ENCODE results near the gene ADAMTS5.

Gene ADAMTS5

DNA sequence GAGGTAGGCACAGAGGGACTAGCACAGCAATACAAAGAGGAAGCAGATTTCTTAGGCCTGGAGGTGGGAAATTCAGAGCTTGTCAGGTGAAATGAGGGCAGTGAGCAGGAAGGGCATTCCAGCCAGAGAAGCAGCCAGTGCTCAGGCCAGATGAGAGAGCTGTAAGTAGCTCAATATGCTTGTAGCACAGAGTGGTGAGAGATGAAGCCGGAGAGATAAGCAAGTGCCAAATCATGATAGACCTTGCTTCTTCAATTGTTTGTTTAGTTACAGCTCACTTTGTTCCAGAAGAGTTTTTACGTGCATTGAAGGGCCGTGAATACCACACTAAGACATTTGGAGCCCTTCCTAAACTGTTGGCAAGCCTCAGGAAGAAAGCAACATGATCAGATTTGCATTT is 79.6 kb downstream of the ADAMTS5 start:
- Histone ChIP-seq H2BK15ac (ENCODE audit: low read depth, poor library complexity, severe bottlenecking) (no peak overlapping the region), H3K9ac (ENCODE audit: low read length) (no peak overlapping the region), H3K79me1 (replicated peaks; ENCODE audit: low read length, poor library complexity, severe bottlenecking) (no peaks in the 10 kb centered on the region), H2AFZ (ENCODE audit: low read depth, low read length) (no peak overlapping the region), H2AK5ac (ENCODE audit: low read length, severe bottlenecking) (no peak overlapping the region), H3K9me3 (ENCODE audit: control insufficient read depth, low read length) (no peaks in the 10 kb centered on the region), H4K8ac (ENCODE audit: low read length) (no peak overlapping the region), H3K4ac (ENCODE audit: low read depth in 1 of 2, low read length in 2 of 2) (no peak overlapping the region), H3K18ac (ENCODE audit: low read depth in 1 of 2, low read length in 2 of 2) (peak overlapping the region; percentile 23 to 49), H3K36me3 (ENCODE audit: control insufficient read depth in 1 of 2, insufficient read depth in 2 of 2, low read depth in 1 of 2, low read length in 2 of 2) (no peaks in the 10 kb centered on the region), H3K27ac (ENCODE audit: low read length, poor library complexity, severe bottlenecking) (no peak overlapping the region), H3K23ac (ENCODE audit: low read length in 2 of 2) (no peak overlapping the region), H3K4me1 (ENCODE audit: control insufficient read depth, insufficient read depth, low read depth, low read length) (no peaks in the 10 kb centered on the region), H2BK5ac (ENCODE audit: low read depth, low read length, poor library complexity, severe bottlenecking) (no peak overlapping the region), H4K91ac (ENCODE audit: low read length) (no peak overlapping the region), H2BK12ac (ENCODE audit: low read length in 2 of 2) (peak overlapping the region in 1 of 2 experiments; percentile 24), H3K14ac (ENCODE audit: low read length in 2 of 2) (no peak overlapping the region), H3K27me3 (ENCODE audit: control insufficient read depth in 1 of 2, insufficient read depth in 1 of 2, low read length in 2 of 2) (no peaks in the 10 kb centered on the region), H2BK120ac (ENCODE audit: low read depth, low read length) (no peak overlapping the region), H3K4me2 (ENCODE audit: low read length, poor library complexity, severe bottlenecking) (no peak overlapping the region), H3K4me3 (ENCODE audit: insufficient read depth in 1 of 2, low read depth in 1 of 2, low read length in 2 of 2) (no peak overlapping the region)
- WGBS, result 73% methylated on average over 3 of the region's 3 CpGs
- DNase-seq, result no peak

GRCh38 chr21:26884436-26884835 is 82.5 kb downstream of the ADAMTS5 start:
- no peak overlapping the region for H3K18ac ChIP-seq (ENCODE audit: low read depth in 1 of 2, low read length in 2 of 2)

GRCh38 chr21:26883768-26884167 is 83.1 kb downstream of the ADAMTS5 start:
- H3K4me3 ChIP-seq (ENCODE audit: insufficient read depth in 1 of 2, low read depth in 1 of 2, low read length in 2 of 2), result no peak overlapping the region
- H3K9ac ChIP-seq (ENCODE audit: low read length), result no peak overlapping the region
- H3K23ac ChIP-seq (ENCODE audit: low read length in 2 of 2), result no peak overlapping the region
- no peak overlapping the region for H3K27ac ChIP-seq (ENCODE audit: low read length, poor library complexity, severe bottlenecking)
- 100% methylated on average over 1 of the region's 2 CpGs for WGBS
- peak overlapping the region; percentile 28 to 52 for H2BK12ac ChIP-seq (ENCODE audit: low read length in 2 of 2)
- H2AFZ ChIP-seq (ENCODE audit: low read depth, low read length), result no peak overlapping the region
- no peak overlapping the region for H2BK120ac ChIP-seq (ENCODE audit: low read depth, low read length)
- H3K27me3 ChIP-seq (ENCODE audit: control insufficient read depth in 1 of 2, insufficient read depth in 1 of 2, low read length in 2 of 2), result no peaks in the 10 kb centered on the region
- H2BK5ac ChIP-seq (ENCODE audit: low read depth, low read length, poor library complexity, severe bottlenecking), result no peak overlapping the region
- no peak overlapping the region for H4K8ac ChIP-seq (ENCODE audit: low read length)
- H3K9me3 ChIP-seq (ENCODE audit: control insufficient read depth, low read length), result no peaks in the 10 kb centered on the region
- H4K91ac ChIP-seq (ENCODE audit: low read length), result no peak overlapping the region
- no peak overlapping the region for H3K18ac ChIP-seq (ENCODE audit: low read depth in 1 of 2, low read length in 2 of 2)
- H3K14ac ChIP-seq (ENCODE audit: low read length in 2 of 2), result no peak overlapping the region
- H3K79me1 ChIP-seq (replicated peaks; ENCODE audit: low read length, poor library complexity, severe bottlenecking), result no peaks in the 10 kb centered on the region
- no peaks in the 10 kb centered on the region for H3K4me1 ChIP-seq (ENCODE audit: control insufficient read depth, insufficient read depth, low read depth, low read length)
- H3K4ac ChIP-seq (ENCODE audit: low read depth in 1 of 2, low read length in 2 of 2), result no peak overlapping the region
- no peaks in the 10 kb centered on the region for H3K36me3 ChIP-seq (ENCODE audit: control insufficient read depth in 1 of 2, insufficient read depth in 2 of 2, low read depth in 1 of 2, low read length in 2 of 2)
- no peak overlapping the region for H2BK15ac ChIP-seq (ENCODE audit: low read depth, poor library complexity, severe bottlenecking)
- H3K4me2 ChIP-seq (ENCODE audit: low read length, poor library complexity, severe bottlenecking), result no peak overlapping the region
- no peak overlapping the region for H2AK5ac ChIP-seq (ENCODE audit: low read length, severe bottlenecking)
- DNase-seq, result peak; percentile 28

More at GRCh38 chr21:26884436-26884835, 82.5 kb downstream of the ADAMTS5 start:
- no peaks in the 10 kb centered on the region for H3K27me3 ChIP-seq (ENCODE audit: control insufficient read depth in 1 of 2, insufficient read depth in 1 of 2, low read length in 2 of 2)
- no peaks in the 10 kb centered on the region for H3K9me3 ChIP-seq (ENCODE audit: control insufficient read depth, low read length)
- H3K79me1 ChIP-seq (replicated peaks; ENCODE audit: low read length, poor library complexity, severe bottlenecking), result no peaks in the 10 kb centered on the region
- no peak overlapping the region for H2AK5ac ChIP-seq (ENCODE audit: low read length, severe bottlenecking)
- no peak overlapping the region for H3K4me3 ChIP-seq (ENCODE audit: insufficient read depth in 1 of 2, low read depth in 1 of 2, low read length in 2 of 2)
- H3K9ac ChIP-seq (ENCODE audit: low read length), result no peak overlapping the region
- H2BK12ac ChIP-seq (ENCODE audit: low read length in 2 of 2), result no peak overlapping the region
- H3K4me2 ChIP-seq (ENCODE audit: low read length, poor library complexity, severe bottlenecking), result no peak overlapping the region
- no peak overlapping the region for H2AFZ ChIP-seq (ENCODE audit: low read depth, low read length)
- no peaks in the 10 kb centered on the region for H3K4me1 ChIP-seq (ENCODE audit: control insufficient read depth, insufficient read depth, low read depth, low read length)
- H3K14ac ChIP-seq (ENCODE audit: low read length in 2 of 2), result no peak overlapping the region
- WGBS, result 100% methylated on average over 1 of the region's 2 CpGs
- DNase-seq, result no peak
- no peak overlapping the region for H2BK15ac ChIP-seq (ENCODE audit: low read depth, poor library complexity, severe bottlenecking)
- H2BK5ac ChIP-seq (ENCODE audit: low read depth, low read length, poor library complexity, severe bottlenecking), result no peak overlapping the region
- H2BK120ac ChIP-seq (ENCODE audit: low read depth, low read length), result no peak overlapping the region
- H4K91ac ChIP-seq (ENCODE audit: low read length), result no peak overlapping the region
- H4K8ac ChIP-seq (ENCODE audit: low read length), result no peak overlapping the region
- H3K4ac ChIP-seq (ENCODE audit: low read depth in 1 of 2, low read length in 2 of 2), result no peak overlapping the region
- no peaks in the 10 kb centered on the region for H3K36me3 ChIP-seq (ENCODE audit: control insufficient read depth in 1 of 2, insufficient read depth in 2 of 2, low read depth in 1 of 2, low read length in 2 of 2)
- no peak overlapping the region for H3K23ac ChIP-seq (ENCODE audit: low read length in 2 of 2)
- no peak overlapping the region for H3K27ac ChIP-seq (ENCODE audit: low read length, poor library complexity, severe bottlenecking)

DNA sequence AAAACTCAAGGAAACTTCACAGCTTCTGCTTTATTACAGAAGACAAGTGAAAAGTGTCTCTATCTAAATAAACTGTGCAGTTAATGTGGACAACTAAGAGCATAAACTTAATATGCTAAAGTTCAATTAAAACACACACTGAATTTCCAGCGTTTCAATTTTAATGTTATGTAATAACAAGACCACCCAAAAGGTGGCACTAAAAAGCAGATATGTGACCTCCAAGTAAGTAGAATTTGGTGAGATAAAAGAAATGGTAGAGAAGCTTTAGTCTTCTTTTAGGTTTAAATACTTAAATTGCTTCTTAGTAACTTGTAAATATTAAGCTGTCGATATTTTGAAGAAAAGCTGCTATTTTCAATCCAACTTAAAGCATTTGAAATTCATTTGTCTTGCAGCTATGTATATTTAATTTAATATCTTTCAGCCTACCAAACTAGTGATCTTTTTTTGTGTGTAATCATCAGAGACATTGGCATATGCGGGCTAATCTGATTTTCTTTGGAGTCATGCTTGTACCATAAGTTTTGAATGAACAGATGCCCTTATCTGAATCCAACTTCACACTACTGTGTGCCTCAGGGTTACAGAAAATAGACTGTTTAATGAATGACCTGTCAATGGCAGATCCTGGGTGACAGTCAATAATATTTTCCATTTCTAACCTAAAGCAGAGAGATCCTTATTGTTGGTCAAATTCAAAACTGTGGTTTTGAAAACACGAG is 85.2 kb downstream of the ADAMTS5 start:
- Histone ChIP-seq H2BK5ac (ENCODE audit: low read depth, low read length, poor library complexity, severe bottlenecking) (no peak overlapping the region), H3K14ac (ENCODE audit: low read length in 2 of 2) (no peak overlapping the region), H3K36me3 (ENCODE audit: control insufficient read depth in 1 of 2, insufficient read depth in 2 of 2, low read depth in 1 of 2, low read length in 2 of 2) (no peaks in the 10 kb centered on the region), H3K27ac (ENCODE audit: low read length, poor library complexity, severe bottlenecking) (no peak overlapping the region), H3K4me1 (ENCODE audit: control insufficient read depth, insufficient read depth, low read depth, low read length) (no peaks in the 10 kb centered on the region), H3K27me3 (ENCODE audit: control insufficient read depth in 1 of 2, insufficient read depth in 1 of 2, low read length in 2 of 2) (no peaks in the 10 kb centered on the region), H2BK15ac (ENCODE audit: low read depth, poor library complexity, severe bottlenecking) (no peak overlapping the region), H4K91ac (ENCODE audit: low read length) (no peak overlapping the region), H3K9ac (ENCODE audit: low read length) (peak overlapping the region; percentile 57), H4K8ac (ENCODE audit: low read length) (no peak overlapping the region), H3K23ac (ENCODE audit: low read length in 2 of 2) (no peak overlapping the region), H3K79me1 (replicated peaks; ENCODE audit: low read length, poor library complexity, severe bottlenecking) (no peaks in the 10 kb centered on the region), H2AFZ (ENCODE audit: low read depth, low read length) (no peak overlapping the region), H3K9me3 (ENCODE audit: control insufficient read depth, low read length) (no peaks in the 10 kb centered on the region), H2BK120ac (ENCODE audit: low read depth, low read length) (no peak overlapping the region), H2BK12ac (ENCODE audit: low read length in 2 of 2) (no peak overlapping the region), H3K18ac (ENCODE audit: low read depth in 1 of 2, low read length in 2 of 2) (no peak overlapping the region), H3K4me2 (ENCODE audit: low read length, poor library complexity, severe bottlenecking) (no peak overlapping the region), H3K4ac (ENCODE audit: low read depth in 1 of 2, low read length in 2 of 2) (no peak overlapping the region), H3K4me3 (ENCODE audit: insufficient read depth in 1 of 2, low read depth in 1 of 2, low read length in 2 of 2) (no peak overlapping the region), H2AK5ac (ENCODE audit: low read length, severe bottlenecking) (no peak overlapping the region)
- peak; percentile 36 for DNase-seq
- 64% methylated on average over 2 of the region's 4 CpGs for WGBS
